MM.1S (cell line): ENCODE measurements around the gene SYP.
"Not testable (repeated sequence)": the region's sequence is repeated elsewhere in the genome, so short reads cannot be mapped to it uniquely, and the experiment has no call there.

Source experiments
- CTCF ChIP-seq: fragments of 300-600 bp; sonication (generic); IDR thresholded peaks from 2 replicates; pipeline ENCODE4 v1.5.1; 2016; ENCODE audit warnings: antibody characterized with exemption, low read length, mixed read lengths
- EZH2 ChIP-seq: fragments of 300-600 bp; sonication (generic); optimal IDR thresholded peaks from 2 replicates; pipeline ENCODE3; 2017; ENCODE audit warnings: low read depth, mild to moderate bottlenecking, antibody characterized with exemption, low read length, mixed read lengths
- EZH2phosphoT487 ChIP-seq: fragments of 300-600 bp; sonication (generic); IDR thresholded peaks from 2 replicates; pipeline ENCODE4 v1.6.1; 2018; ENCODE audit warnings: antibody characterized with exemption, low read length

DNA sequence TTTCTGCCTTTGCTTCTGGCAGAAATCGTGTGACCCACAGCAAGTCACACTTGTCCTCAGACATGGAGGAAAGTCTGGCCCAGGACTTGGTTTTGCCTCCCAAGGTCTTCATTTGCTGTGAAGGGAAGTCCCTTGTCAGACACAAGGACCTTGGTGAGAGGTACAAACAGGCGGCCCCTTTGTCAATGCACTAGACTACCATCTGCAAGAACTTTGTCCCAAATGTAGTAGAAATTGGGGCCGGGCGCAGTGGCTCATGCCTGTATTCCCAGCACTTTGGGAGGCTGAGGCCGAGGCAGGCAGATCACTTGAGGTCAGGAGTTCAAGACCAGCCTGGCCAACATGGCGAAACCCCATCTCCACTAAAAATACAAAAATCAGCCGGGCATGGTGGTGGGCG is 26.4 kb downstream of the SYP start:
- not testable (repeated sequence) for TF ChIP-seq CTCF, EZH2phosphoT487, EZH2
